Measurements from ENCODE around the gene SRI.

- TF ChIP-seq CTCF (IDR thresholded peaks at IDR 0.05; ENCODE audit: borderline replicate concordance, extremely low read depth, low read length, poor library complexity, severe bottlenecking) (no peak), EZH2 (IDR thresholded peaks at IDR 0.05; ENCODE audit: borderline replicate concordance, low read depth, low read length, severe bottlenecking) (no peak)
Measured at GRCh38 chr7:88167721-88168120, 52.1 kb downstream of the SRI start.
